GM11168 (cell line): Measurements from ENCODE around the gene VPS25.

Experiments used
- in situ Hi-C: fragments of 300-500 bp; cut with MboI; formaldehyde crosslinking; loops from one replicate; pipeline ENCODE4 v1.12.0; 2022; ENCODE audit warnings: low sequenced_read_pairs; ENCODE audit not compliant: unreplicated experiment

Gene VPS25

DNA sequence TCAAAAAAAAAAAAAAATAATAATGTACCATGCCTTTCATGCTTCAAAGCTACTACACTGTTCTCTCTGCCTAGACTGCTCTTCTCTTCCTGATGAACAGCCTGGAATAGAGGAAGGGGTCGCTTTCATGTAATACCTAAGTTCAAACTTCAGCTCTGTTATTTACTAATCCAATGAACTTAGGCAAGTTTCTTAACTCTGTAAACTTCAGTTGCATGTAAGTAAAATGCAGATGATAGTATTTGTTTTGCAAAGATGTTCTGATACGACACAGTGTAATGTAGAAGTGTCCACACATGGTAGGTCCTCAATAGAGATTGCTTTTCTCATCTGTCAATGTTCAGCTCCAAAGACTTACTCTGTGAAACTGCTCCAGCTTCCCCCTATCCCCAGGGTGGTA lies 18.7 kb downstream of the VPS25 start:
- in situ Hi-C loops: no loop called here

DNA sequence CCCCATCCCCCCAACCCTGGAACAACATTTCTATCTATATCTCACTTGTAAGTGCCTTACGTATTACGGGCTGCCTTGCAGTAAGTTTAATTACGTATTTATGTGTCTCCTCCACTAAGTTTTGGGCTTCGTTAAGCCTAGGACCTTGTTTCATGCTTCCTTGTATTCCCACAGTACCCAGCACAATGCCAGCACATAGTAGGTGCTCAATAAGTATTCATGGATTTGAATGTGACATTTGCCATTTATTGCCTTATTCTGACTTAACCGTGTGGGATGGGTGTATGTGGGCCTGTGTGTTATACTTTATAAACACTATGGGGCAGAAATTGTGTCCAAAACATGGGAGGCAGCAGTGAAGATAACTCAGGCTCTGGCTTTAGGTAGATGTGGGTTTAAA lies 19.3 kb downstream of the VPS25 start:
- in situ Hi-C loops: no loop called here

DNA sequence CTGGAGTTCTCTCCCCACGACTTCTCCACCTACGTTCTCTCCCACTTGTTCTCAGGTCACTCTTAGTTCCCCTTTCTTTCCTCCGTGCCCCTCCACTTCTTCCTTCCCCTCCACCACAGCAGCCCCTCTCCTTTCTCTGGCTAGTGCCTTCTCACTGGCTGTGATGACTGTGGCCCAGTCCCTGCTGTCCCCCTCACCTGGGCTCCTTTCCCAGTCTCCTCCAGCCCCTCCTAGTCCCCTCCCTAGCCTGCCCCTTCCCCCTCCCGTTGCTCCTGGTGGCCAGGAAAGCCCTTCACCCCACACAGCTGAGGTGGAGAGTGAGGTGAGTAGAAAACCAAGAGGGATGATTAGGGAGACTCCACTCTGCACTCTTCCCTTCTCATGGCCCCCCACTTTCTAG lies 21.8 kb downstream of the VPS25 start:
- in situ Hi-C loops: no loop called here

DNA sequence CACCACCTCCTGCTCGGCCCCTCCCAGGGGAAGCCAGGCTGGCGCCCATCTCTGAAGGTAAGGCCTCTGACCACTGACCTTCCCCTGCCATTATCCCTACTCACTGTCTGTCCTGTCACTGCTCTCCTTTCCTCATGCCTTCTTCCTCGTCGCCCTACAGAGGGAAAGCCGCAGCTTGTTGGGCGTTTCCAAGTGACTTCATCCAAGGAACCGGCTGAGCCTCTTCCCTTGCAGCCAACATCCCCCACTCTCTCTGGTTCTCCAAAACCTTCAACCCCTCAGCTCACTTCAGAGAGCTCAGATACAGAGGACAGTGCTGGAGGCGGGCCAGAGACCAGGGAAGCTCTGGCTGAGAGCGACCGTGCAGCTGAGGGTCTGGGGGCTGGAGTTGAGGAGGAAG lies 22.2 kb downstream of the VPS25 start:
- in situ Hi-C loops: no loop called here

DNA sequence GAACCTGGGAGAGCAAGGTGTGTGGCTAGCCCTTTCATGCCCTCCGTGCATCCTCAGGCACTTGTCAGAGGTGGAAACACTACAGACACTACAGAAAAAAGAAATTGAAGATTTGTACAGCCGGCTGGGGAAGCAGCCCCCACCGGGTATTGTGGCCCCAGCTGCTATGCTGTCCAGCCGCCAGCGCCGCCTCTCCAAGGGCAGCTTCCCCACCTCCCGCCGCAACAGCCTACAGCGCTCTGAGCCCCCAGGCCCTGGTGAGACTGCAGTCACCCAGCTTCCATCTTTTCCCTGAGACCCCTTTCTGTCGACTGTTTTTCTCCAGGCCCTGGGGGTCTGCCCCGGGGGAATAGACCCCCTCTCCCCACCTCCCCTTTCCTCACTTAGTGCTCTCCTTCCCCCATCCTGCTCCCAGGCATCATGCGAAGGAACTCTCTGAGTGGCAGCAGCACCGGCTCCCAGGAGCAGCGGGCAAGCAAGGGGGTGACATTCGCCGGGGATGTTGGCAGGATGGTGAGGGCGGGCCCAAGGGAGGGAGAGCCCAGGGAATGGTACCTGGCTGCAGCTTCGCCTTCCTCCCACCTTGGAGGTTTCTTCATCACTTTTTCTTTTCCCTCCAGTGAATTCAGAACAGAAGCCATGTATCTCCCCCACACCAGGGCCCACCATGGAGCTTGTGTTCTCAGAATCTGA lies 23.0 kb downstream of the VPS25 start:
- in situ Hi-C loops: no loop called here

DNA sequence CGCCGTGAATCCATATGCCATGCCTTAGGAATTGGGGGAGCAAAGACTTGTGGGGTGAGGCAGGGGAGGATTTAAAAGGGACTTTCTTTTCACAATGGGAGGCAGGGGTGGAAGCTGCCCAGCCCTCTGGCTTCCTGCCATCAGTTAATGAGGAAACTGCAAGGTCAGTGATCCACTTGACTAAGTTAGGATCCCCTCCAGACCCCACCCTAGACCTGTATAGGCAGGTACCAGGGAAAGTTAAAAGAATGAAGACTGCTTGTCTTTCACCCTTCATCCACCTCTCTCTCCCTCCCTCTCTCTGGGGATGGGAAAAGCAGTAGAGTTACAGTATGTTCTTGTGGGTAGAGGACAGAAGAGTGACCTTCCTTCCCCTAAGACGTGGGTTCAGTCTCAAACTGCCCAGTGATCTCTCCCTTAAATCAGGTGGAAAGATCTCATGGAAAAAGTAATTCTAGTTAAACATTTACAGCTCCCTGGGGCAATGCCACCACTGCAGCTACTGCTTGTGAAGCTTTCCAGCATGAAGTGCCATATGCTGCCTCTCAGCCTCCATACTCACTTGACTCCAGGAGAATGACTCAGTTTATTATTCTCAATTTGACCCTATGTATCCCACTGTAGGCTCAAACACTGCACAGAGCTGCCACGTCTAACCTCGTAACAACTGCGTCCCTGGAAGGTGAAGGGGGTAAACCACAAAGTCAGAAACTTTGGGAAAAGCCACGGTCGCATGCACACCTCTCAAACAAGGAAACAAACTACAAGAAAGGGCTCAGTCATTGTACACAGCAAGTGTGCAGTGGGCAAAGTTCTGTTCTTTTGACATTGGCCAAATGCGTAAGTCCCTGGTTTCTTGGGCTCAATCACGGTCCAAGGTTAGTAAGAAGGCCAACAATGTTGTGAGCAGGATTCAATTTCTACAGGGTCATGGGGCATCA lies 24.1 kb downstream of the VPS25 start:
- in situ Hi-C loops: no loop called here

DNA sequence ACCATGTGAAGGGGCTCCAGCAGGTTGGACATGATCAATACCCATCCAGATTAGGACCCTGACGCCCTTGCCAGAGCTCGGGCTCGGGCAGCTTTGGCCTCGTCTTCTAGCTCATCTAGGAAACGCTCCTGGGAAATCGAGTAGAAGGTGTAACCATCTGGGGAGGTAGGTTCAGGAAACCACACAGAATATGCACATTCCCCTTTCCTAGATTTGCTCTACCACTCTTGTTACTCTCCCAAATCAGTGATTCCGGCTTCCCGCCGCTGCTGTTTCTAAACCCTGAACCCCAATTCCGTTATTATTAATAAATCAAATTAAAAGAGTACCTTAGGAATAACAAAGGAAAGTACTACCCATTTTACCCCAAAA lies 24.7 kb downstream of the VPS25 start:
- in situ Hi-C loops: no loop called here

DNA sequence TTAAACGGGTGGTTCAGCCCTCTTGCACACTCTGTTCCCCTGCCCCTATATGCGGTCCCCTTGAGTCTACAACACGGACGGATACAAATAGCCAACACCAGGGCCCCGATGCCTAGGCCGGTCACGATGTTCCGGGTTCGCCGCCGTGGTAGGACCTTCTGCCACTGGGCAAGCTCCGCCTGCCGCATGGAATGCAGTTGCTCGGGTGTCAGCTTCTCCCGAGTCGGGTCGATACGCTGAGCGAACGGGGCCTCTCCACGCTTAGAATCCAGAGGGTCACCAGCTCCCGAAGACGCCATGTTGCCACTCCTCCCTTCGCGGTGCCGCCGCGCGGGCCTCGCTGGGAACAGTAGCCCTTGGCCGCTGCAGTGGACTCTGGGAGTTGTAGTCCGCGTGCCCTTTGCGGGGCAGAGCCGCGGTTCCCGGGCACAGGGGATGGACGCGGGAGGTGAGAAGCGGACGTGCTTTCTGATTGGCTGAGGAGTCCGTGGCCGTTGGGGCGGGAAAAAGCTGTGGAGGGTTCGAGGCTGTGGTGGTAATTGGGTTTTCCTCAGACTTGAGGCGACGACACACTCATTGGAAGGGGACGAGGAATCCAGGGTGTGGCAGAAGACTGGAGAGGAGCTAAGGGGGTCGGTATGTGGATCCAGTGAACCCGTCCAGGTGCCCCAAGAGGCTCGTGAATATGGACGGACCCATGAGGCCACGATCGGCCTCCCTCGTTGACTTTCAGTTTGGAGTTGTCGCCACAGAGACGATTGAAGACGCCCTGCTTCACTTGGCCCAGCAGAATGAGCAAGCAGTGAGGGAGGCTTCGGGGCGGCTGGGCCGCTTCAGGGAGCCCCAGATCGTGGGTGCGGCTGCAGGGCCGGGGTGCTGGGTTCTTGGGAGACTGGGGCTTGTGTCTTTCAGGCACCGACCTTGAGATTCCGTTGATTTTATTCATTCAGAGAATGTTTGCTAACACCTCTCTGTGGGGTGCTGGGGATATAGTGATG lies 25.4 kb downstream of the VPS25 start, which contains the start of the genes CNTD1 and COA3:
CNTD1 (plus strand) TSS at position 479 of the 998 bp plus-strand sequence; CDS start at position 686, 207 bp downstream.
COA3 (minus strand) TSS at position 322 of the 998 bp plus-strand sequence; CDS start at position 299, 23 bp downstream.
- in situ Hi-C loops: no loop called here

DNA sequence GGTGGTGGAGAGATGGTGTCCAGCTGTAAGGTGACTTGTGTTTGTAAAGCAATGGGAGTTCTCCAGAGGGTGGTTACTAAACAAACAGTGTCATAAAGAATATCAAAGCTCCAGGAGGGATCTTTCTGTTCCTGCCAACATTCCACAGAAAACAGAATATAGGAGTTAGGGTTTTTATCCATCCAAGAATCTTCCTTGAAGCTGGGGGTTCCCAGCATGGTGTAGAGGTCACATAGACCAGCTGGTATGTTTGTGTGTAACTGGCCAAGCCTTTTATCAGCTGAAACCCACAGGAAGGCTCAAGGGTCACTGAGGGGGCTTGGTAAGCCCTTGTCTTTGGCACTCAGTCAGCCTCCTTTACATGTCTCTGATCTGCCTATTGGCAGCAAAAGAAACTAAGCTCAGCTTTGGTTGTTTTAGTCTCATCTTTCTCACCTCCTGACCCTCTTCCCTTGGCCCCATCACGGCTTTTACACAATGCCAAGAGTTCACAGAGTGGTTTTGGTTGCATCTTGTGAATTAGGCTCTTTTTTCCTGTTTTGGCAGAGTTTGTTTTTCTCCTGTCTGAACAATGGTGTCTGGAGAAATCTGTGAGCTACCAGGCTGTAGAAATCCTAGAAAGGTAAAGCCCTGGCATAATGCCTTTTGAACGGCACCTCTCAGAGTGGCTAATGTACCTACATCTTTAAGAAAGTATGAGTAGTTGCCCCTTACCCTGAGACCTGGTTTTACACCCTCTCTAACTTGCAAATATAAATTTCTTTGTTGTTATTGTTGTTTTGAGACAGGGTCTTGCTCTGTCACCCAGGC lies 30.0 kb downstream of the VPS25 start:
- in situ Hi-C loops: no loop called here

DNA sequence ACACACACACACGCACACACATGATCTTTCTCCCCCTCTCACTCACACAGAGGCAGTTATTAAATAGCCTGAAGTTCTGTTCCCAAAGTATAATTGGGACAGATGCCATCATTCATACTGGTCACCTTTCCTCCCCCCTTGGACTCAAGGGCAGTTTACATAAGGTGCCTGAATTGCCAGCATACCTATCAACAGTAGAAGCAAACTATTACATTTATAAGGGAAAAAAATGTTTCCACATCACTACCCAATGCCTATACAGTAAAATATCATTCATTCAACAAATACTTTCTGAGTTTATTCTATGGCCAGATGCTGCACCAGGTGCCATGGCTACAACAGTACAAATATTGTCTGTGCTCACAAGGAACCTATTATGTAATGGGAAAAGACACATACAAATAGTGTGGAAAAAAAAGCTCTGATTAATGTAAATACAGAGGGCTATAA lies 31.7 kb downstream of the VPS25 start:
- in situ Hi-C loops: no loop called here

DNA sequence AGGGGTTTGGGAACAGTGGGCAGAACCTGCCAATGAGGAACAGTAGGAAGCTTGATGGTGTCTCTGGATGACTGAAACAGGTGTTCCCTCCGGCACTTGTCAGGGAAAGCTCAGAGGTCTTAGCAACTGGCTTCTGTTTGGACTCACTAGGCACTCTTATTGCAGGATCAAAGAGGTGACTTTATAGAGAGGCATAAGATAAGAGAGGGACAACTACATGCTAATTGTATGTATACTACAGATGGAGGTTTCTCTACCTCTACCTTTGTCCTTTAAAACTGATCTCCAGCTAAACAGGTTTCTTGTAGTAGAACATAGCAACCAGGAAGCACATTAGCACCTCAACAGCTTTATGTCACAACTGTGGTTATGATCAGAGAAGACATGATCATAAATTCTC lies 33.0 kb downstream of the VPS25 start:
- in situ Hi-C loops: no loop called here

DNA sequence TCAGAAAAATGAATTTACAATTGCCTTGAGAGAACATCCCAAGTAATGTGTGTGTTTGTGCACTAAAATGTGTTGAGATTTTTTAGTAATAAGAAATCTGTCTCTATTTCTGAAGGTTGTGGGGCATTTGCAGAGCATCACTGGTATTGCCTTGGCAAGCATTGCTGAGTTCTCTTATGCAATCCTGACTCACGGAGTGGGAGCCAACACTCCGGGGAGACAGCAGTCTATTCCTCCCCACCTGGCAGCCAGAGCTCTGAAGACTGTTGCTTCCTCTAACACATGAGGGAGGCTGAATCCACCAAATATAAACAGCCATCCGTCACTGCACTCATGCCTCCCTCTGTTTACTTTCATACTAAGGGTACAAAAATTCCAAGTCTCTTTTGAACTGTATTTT lies 36.0 kb downstream of the VPS25 start:
- in situ Hi-C loops: no loop called here

DNA sequence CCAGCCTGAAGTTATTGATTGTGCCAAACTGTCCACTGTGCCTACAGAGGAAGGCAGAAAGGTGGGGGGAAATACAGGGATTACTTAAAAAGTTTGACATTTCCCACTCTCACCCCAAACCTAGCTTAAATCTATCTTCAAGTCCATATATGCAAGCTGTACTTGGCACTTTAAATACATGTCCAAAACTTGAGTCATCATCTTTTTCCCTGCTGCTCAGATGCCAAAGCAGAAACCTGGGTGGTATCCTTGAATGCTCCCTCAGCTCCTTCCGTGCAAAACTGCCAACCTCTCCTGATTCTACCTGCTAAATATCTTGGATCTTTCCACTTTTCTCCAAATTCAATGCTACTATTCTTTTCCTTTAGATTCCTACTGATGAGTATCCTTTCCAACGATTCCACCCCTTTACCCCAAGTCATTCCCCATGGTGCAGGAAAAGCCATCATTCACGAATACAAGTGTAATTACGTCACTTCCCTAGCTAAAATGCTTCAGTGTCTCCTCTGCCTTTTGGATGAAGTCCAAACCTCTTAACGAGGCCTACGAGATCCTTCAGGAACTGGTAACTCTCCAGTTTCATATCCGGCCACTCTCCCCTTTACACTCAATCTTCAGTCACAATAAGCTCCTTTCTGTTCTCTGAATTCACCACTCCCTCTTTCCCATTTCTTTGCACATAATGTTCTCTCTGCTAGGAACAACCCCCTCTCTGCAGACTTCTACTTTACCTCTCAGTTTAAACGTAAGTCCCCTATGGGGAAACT lies 41.6 kb downstream of the VPS25 start:
- in situ Hi-C loops: no loop called here

DNA sequence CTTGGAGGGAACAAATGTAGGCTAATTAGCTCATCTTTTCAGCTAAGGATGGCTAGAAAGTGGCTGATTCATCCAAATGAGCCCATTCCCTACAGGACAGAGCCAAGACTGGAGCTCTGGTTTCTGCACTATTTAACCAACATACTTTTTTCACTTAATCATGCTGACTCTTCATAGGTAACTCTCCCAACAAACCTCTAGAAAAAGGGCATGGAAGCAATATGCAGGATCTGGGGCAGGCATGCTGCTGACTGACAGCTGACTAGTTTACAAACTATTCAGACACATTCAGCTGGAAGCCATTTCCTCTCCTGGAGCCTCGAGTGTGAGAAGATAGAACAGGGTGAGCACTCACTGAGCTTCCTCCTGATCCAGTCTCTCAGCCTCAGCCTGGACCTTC lies 44.6 kb downstream of the VPS25 start:
- in situ Hi-C loops: no loop called here

DNA sequence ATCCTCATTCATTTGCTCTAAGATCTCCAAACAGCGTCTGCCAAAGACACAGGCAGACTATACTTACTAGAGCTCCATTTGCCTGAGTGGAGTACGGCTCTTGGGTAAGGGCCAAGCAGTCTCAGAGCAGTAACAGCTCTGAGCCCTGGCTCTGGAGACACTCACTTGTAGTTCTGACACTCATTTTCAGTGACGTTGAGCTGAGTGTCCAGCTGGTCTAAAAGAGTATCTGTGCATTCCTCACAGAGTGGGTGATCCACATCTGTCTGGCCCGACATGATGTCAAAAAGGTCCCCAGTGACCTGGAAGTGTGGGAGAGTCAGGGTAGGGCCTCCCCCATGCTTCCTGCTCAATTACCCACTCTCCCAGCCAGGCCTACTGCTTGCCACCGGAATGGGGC lies 45.1 kb downstream of the VPS25 start:
- in situ Hi-C loops: no loop called here

DNA sequence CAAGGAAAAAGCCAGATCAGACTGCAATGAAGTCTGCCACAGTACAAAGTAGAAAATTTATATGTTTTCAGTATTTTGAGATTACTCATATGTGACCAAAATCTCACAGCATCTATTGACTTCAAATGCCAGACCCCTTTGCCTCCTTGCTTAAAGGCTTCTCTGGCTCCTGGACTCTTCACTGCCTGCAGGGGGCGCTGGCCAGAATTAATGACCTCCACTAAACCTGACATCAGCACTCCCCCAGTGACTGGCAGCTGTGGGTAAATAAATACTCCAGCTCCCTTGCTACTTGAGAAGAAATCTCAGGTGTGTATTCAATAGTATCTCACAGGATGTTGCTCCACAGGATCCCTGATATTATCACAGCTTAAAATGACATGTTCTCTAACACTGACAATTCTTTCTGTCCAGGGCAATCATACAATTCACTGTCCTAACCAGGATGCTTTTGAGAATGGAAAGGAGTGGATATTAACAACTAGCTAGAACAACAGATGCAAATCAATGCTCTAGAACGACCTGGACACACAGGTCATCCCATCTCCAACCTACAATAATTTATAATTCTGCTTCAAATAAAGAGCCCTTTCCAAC lies 46.8 kb downstream of the VPS25 start:
- in situ Hi-C loops: no loop called here

DNA sequence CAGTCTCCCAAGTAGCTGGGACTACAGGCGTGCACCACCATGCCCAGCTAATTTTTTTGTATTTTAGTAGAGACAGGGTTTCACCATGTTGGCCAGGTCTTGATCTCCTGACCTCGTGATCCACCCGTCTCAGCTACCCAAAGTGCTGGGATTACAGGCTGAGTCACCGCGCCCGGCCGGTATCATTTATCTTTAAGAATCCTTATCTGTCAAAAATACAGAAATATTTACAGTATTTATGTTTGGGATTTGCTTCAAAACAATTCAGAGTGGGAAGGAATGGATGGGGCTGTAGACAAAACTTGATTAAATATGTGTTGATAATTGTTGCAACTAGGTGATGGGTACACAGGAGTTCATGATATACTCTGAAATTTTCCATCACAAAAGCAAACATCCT lies 47.9 kb downstream of the VPS25 start:
- in situ Hi-C loops: no loop called here

DNA sequence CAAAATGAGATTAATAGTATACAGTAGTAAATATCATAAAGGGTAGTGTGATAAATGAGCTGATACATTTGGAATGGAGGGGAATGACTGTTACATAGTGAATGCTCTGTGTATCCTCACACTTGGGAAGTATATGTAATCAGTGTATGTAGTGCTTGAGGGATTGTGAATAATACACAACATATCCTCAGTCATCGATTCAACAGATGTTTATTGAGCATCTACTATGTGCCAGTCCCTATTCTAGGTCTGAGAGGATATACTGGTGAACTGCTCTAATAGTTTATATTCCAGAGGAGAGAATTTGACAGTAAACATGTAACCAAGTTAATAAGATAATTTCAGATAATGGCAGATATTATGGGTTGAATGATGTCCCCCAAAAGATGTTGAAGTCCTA lies 54.2 kb downstream of the VPS25 start:
- in situ Hi-C loops: no loop called here
